DMS153 treated with DMSO at 0.1 percent for 48 hours (cell line): ENCODE measurements around the gene ANXA3.
"Not testable (repeated sequence)": the region's sequence is repeated elsewhere in the genome, so short reads cannot be mapped to it uniquely, and the experiment has no call there.

Experiments used
- DNase-seq: peaks from one replicate; lab custom pipeline; 2025; ENCODE audit not compliant: unreplicated experiment; lab: John Stamatoyannopoulos, UW

The ANXA3 gene, protein sequence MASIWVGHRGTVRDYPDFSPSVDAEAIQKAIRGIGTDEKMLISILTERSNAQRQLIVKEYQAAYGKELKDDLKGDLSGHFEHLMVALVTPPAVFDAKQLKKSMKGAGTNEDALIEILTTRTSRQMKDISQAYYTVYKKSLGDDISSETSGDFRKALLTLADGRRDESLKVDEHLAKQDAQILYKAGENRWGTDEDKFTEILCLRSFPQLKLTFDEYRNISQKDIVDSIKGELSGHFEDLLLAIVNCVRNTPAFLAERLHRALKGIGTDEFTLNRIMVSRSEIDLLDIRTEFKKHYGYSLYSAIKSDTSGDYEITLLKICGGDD

GRCh38 chr4:78551420-78552351 lies at the start of gene ANXA3:
Gene ANXA3, plus strand, starts transcription at chr4:78551770. Its CDS starts 2,704 bp downstream, at chr4:78554474.
- no peak for DNase-seq

DNA sequence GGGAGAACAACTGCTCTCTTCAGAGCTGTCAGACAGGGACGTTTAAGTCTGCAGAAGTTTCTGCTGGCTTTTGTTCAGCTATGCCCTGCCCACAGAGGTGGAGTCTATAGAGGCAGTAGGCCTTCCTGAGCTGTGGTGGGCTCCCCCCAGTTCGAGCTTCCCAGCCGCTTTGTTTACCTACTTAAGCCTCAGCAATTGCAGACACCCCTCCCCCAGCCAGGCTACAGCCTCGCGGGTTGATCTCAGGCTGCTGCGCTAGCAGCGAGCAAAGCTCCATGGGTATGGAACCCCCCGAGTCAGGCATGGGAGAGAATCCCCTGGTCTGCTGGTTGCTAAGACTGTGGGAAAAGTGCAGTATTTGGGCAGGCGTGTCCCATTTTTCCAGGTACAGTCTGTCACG lies 45.3 kb upstream of the ANXA3 start:
- not testable (repeated sequence) for DNase-seq

GRCh38 chr4:78509043-78509442 lies 42.5 kb upstream of the ANXA3 start:
- no peak for DNase-seq

DNA sequence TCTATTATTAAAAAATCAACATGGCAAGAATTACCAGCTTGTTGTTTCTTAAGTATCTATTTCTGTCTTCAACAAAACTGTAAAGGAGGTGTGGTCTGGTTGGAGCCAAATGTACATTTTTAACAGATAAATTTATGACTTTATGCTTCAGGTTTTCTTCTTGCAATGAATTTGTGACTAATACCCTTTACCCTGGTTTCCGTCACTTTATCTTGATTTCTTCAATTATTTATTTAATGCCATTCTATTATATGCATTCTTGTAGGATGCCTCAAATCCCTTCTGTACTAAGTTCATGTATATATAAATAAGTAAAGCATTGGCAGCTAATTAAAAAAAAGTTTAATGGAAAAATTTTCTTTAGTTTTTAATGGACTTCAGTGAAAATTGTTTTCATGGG lies 41.5 kb upstream of the ANXA3 start:
- DNase-seq: no peak

DNA sequence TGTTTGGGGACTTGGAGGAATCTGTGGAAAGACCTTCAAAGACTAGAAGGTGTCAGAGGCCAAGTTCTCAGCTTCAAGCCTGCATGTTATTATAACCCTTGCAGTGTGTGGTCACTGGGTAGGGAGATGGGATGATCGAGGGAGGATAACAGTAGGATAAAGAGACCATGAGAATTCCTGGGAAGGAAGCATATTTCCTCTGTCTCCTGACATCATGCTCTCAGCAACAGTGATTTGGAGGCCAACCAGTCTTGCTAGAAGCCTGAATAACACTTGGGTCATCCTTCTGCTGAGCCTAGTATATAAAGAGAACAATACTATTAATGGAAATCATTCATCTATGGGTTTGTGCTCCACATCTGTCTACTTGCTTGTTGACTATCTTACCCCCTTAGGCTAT lies 40.9 kb upstream of the ANXA3 start:
- no peak for DNase-seq

DNA sequence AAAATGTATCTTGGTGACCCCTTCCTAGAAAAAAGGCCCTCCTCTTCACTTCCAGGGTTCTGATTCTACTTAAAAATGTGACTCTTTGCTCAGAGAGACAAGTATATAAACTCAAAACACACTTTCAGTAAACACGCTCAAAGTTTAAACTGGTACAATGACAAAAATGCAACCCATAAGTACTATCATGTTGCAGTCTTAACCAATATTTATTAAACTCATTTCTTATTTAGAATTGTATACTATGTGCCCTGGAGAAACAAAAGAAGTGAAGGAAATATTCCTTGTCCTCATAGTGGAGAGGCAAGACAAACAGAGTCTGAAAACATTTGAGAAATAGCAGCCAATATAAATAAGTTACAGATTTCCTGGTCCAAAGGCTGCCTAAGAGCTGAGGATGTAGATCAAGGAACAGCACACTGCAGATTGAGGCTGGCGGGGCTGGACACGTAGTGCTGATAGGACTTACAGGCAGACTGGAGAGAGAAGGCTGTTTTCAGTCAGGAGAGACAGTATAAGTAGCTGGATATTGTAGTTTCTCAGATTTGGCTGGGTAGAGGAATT lies 39.1 kb upstream of the ANXA3 start:
- DNase-seq: no peak

GRCh38 chr4:78513411-78513975 lies 38.1 kb upstream of the ANXA3 start:
- DNase-seq: no peak

DNA sequence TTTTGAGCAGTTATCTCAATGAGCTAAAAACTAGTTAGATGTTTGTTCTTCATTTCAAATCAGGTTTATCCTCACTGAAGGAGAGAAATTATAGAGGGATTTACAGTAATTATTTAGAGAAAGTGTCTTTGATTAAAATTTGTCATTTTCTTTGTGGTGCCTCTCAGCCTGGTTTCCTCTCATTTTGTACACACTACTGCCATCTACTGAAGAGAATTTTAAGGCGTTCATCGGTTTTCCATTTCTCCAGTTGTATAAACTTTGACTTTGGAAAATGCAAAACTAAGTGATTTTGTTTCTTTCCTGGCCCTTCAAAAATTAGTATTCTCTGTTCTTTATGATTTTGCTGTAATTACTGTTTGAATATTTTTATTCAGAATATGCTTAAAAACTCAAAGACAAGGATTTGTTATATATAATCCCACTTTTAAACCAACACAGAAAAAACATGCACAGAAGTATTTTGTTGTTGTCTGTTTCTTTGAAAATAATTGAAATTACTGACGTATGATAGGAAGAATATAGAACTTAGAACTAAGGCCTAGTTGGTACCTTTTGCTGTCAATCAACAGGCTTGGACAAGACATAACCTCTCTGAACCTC lies 34.4 kb upstream of the ANXA3 start:
- DNase-seq: peak; percentile 21

GRCh38 chr4:78518561-78518960 lies 33.0 kb upstream of the ANXA3 start:
- no peak for DNase-seq

GRCh38 chr4:78519962-78520361 lies 31.6 kb upstream of the ANXA3 start:
- no peak for DNase-seq

DNA sequence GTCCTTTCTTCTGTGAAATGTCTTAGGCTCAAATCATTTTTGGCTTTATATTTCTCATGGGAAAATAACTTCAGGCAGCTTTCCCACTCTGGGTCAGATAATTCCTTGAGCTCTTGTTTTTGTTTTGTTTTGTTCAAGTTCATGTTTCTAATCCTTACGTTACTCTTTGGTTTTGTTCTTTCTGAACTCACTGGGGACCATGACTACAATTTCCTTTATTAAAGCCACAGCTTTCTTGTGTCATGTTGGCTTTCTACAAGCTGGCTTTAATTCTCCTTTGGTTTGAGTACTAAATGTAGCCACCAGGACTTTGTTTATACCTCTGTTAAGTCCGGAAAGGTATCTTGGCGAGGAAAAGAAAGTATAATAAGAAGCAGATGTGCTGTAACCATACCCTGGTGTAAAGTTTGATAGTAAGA lies 30.8 kb upstream of the ANXA3 start:
- DNase-seq: no peak

GRCh38 chr4:78524009-78524408 lies 27.6 kb upstream of the ANXA3 start:
- DNase-seq: no peak

GRCh38 chr4:78525559-78525958 lies 26.0 kb upstream of the ANXA3 start:
- no peak for DNase-seq

- no peak for DNase-seq
Observed at GRCh38 chr4:78527103-78527502, 24.5 kb upstream of the ANXA3 start.

DNA sequence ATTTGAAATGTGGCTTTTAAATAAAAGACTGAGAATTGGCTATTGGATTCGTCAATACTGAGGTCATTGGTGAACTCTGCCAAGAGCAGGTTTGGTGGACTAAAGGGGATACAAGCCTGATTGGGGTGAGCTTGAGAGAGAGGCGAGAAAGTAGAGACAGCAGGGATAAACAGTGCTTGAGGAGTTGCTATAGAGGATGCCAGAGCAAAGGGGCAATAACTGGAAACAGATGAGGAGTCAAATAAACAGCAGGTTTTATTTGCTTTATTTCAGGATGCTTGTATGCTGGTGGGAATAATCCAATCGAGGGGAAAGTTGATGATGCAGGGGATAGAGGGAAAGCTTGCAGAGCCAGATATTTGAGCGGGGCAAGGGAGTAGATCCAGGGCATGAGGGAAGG lies 24.0 kb upstream of the ANXA3 start:
- no peak for DNase-seq

DNA sequence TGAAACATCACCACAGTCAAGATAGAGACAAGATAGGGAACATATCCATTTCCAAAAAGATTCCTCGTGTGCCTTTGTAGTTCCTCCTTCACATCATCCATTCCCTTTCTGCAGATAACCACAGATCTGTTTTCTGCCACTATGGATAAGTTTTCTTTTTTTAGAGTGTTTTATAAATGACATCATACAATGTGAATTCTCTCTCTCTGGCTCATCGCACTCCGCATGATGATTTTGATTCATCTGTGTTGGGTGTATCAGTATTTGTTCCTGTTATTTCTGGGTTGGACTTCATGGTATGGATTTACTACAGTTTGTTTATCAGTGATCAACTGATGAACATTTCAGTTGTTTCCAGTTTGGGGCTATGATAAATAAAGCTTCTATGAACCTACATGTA lies 23.2 kb upstream of the ANXA3 start:
- DNase-seq: no peak

- DNase-seq: no peak
Observed at GRCh38 chr4:78529569-78530209, 21.9 kb upstream of the ANXA3 start.

- DNase-seq: no peak
Observed at GRCh38 chr4:78532046-78532445, 19.5 kb upstream of the ANXA3 start.

GRCh38 chr4:78533854-78534253 lies 17.7 kb upstream of the ANXA3 start:
- no peak for DNase-seq

DNA sequence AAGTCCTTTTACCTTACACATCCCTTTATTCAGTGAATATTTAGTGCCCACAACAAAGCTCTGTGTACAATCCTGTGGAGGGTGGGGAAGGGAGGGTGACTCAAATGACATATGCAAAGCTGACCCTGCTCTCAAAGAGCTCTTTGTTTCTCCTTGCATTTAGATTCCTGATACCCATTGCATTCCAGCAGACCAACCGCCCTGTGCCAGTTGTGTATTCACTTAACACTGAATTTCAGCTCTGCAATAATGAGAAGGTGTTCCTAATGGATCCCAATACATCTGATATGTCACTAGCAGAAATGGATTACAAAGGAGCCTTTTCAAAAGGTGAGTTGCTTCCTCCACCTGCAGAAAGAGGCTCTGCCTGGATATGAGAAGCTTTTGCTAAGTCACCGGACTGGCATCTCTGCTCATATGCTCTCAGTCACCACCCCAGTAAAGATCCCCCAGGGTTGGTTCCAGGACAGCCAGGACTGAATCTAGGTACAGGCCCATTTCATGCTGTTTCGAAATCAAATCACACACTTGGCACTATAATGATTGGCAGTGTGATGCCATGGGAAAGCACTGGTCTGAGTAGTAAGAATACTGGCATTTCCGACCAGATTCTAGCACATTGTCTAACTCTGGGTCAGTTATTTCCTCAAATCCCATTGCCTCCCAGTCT lies 17.1 kb upstream of the ANXA3 start:
- DNase-seq: no peak
